ENCODE data around the gene IGF1R.
A peak's percentile ranks its signal among the peaks of the same experiment; 100 is the strongest.

IGF1R gene

DNA sequence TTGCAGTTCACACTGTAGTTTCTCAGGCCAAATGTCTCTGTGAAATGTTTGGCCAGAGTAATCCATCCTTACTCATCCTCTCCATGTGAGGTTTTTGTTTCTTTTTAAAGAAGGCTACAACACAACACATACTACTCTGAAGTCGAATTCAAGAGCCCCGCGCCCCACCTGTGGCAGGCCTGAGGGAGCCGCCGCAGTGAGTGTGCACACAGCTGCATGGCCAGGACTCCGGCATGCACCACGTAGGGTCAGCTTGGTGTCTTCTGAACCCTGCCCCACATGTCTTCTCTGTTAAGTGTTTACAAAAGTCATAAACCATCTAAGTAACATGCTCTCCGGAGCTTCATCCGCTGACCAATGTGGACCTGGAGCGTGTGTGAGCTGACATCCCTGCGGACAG is 300.6 kb downstream of the IGF1R start:
- H3K36me3 Mint-ChIP-seq = peaks cover 14% of the 10 kb centered on the region
- no peaks in the 10 kb centered on the region for H3K9me3 Mint-ChIP-seq
- no peaks in the 10 kb centered on the region for H3K4me1 Mint-ChIP-seq
- H3K27me3 Mint-ChIP-seq = no peaks in the 10 kb centered on the region
- no peak overlapping the region for H3K4me3 Mint-ChIP-seq
- no peak overlapping the region for H3K27ac Mint-ChIP-seq
- no peak for ATAC-seq

DNA sequence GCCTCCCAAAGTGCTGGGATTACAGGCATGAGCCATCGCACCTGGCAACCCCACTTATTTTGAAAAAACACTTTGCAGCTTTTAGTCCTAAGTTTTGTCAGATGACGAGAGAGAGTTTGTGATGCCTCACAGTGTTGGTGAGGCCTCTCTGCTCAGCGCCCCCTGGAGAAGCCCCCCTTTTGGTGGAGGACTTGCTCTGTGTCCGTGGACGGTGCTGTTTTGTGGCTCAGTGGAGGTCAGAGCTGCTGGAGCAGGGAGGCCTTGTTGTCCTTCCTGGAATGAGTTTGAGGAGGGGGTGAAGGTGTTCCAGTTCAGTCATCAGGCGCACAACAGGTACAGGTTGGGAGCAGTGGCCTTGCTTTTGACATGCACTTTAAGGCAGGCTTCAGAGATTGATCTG is 301.3 kb downstream of the IGF1R start:
- Mint-ChIP-seq H3K4me3 (no peak overlapping the region), H3K4me1 (no peaks in the 10 kb centered on the region), H3K36me3 (peaks cover 14% of the 10 kb centered on the region), H3K27me3 (no peaks in the 10 kb centered on the region), H3K9me3 (no peaks in the 10 kb centered on the region), H3K27ac (no peak overlapping the region)
- no peak for ATAC-seq

DNA sequence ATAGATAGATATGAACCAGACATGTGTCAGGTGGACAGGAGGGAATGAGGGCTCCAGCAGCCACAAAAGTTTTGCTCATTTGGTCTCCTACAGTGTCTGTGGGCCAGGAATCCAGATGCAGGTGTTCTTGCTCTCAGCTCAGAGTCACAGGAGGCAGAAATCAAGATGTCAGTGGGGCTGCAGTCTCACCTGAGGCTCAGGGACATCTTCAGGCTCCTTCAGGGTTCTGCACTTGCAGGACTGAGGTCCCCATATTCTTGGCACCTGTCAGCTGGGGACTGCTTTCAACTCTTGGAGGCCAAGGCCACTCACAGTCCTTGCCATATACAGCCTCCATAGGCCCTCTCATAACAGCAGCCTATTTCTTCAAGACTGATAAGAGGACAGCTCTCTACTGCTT is 301.9 kb downstream of the IGF1R start:
- no peak overlapping the region for H3K4me3 Mint-ChIP-seq
- H3K4me1 Mint-ChIP-seq = no peaks in the 10 kb centered on the region
- H3K27ac Mint-ChIP-seq = no peak overlapping the region
- no peaks in the 10 kb centered on the region for H3K27me3 Mint-ChIP-seq
- ATAC-seq = no peak
- no peaks in the 10 kb centered on the region for H3K9me3 Mint-ChIP-seq
- H3K36me3 Mint-ChIP-seq = peaks cover 14% of the 10 kb centered on the region

- no peak overlapping the region for H3K27ac Mint-ChIP-seq
- no peak for ATAC-seq
- no peak overlapping the region for H3K4me3 Mint-ChIP-seq
- H3K27me3 Mint-ChIP-seq = no peaks in the 10 kb centered on the region
- no peaks in the 10 kb centered on the region for H3K9me3 Mint-ChIP-seq
- H3K4me1 Mint-ChIP-seq = no peaks in the 10 kb centered on the region
- H3K36me3 Mint-ChIP-seq = peaks cover 10% of the 10 kb centered on the region
Observed at GRCh38 chr15:98951004-98951403, 302.7 kb downstream of the IGF1R start.

DNA sequence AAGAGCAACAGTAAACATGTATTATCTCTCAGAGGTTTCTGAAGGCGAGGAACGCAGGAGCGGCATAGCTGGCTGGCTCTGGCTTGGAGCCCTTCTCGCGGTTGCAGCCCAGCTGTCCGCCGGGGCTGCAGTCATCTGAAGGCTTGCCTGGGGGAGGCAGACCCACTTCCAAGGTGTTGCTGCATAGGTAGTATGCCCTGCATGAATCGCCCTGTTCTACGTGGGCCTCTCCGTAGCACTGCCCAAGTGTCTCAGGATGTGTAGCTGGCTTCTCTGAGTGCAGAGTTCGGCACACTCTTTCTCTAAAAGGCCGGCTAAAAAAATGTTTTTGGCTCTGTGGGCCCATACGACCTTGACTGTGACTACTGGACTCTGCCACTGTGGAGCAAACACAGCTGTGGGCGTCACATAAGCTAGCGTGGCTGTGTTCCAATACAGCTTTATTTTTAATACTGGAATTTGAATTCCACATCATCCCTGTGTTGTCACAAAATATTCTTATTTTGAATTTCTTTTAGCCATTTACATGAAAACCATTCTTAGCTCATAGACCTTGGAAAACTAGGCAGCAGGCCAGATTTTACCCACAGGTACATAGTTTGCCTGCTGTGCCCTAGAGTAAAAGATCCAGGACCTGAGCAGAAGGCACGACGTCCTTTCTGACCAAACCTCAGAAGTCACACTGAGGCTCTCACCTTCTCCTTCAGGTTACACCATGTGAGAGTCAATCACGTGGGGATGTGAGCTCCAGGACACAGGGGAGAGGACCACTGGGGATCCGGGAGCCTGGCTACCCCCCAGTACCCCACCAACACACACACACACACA is 303.4 kb downstream of the IGF1R start:
- no peaks in the 10 kb centered on the region for H3K4me1 Mint-ChIP-seq
- H3K36me3 Mint-ChIP-seq = peaks cover 12% of the 10 kb centered on the region
- no peaks in the 10 kb centered on the region for H3K9me3 Mint-ChIP-seq
- ATAC-seq = no peak
- no peak overlapping the region for H3K4me3 Mint-ChIP-seq
- no peaks in the 10 kb centered on the region for H3K27me3 Mint-ChIP-seq
- H3K27ac Mint-ChIP-seq = no peak overlapping the region

GRCh38 chr15:98952381-98952803 is 304.1 kb downstream of the IGF1R start:
- no peak overlapping the region for H3K4me3 Mint-ChIP-seq
- H3K4me1 Mint-ChIP-seq = no peaks in the 10 kb centered on the region
- peak; percentile 69 for ATAC-seq
- no peak overlapping the region for H3K27ac Mint-ChIP-seq
- no peaks in the 10 kb centered on the region for H3K9me3 Mint-ChIP-seq
- peaks cover 16% of the 10 kb centered on the region for H3K36me3 Mint-ChIP-seq
- H3K27me3 Mint-ChIP-seq = no peaks in the 10 kb centered on the region

GRCh38 chr15:98953000-98953787 is 304.9 kb downstream of the IGF1R start:
- no peaks in the 10 kb centered on the region for H3K4me1 Mint-ChIP-seq
- no peak overlapping the region for H3K4me3 Mint-ChIP-seq
- no peaks in the 10 kb centered on the region for H3K27me3 Mint-ChIP-seq
- no peak for ATAC-seq
- H3K36me3 Mint-ChIP-seq = peaks cover 24% of the 10 kb centered on the region
- H3K27ac Mint-ChIP-seq = no peak overlapping the region
- H3K9me3 Mint-ChIP-seq = no peaks in the 10 kb centered on the region

- H3K4me3 Mint-ChIP-seq = no peak overlapping the region
- H3K27me3 Mint-ChIP-seq = no peaks in the 10 kb centered on the region
- no peaks in the 10 kb centered on the region for H3K9me3 Mint-ChIP-seq
- H3K4me1 Mint-ChIP-seq = no peaks in the 10 kb centered on the region
- no peak overlapping the region for H3K27ac Mint-ChIP-seq
- no peak for ATAC-seq
- peaks cover 26% of the 10 kb centered on the region for H3K36me3 Mint-ChIP-seq
Observed at GRCh38 chr15:98953968-98954367, 305.6 kb downstream of the IGF1R start.

- Mint-ChIP-seq H3K36me3 (peaks cover 29% of the 10 kb centered on the region), H3K27ac (no peak overlapping the region), H3K27me3 (no peaks in the 10 kb centered on the region), H3K4me1 (no peaks in the 10 kb centered on the region), H3K4me3 (no peak overlapping the region), H3K9me3 (no peaks in the 10 kb centered on the region)
- ATAC-seq = no peak
Observed at GRCh38 chr15:98954411-98954810, 306.1 kb downstream of the IGF1R start.

GRCh38 chr15:98955331-98955730 is 307.0 kb downstream of the IGF1R start:
- no peak overlapping the region for H3K4me3 Mint-ChIP-seq
- H3K9me3 Mint-ChIP-seq = no peaks in the 10 kb centered on the region
- ATAC-seq = no peak
- H3K27me3 Mint-ChIP-seq = no peaks in the 10 kb centered on the region
- no peaks in the 10 kb centered on the region for H3K4me1 Mint-ChIP-seq
- peaks cover 38% of the 10 kb centered on the region for H3K36me3 Mint-ChIP-seq
- H3K27ac Mint-ChIP-seq = no peak overlapping the region

DNA sequence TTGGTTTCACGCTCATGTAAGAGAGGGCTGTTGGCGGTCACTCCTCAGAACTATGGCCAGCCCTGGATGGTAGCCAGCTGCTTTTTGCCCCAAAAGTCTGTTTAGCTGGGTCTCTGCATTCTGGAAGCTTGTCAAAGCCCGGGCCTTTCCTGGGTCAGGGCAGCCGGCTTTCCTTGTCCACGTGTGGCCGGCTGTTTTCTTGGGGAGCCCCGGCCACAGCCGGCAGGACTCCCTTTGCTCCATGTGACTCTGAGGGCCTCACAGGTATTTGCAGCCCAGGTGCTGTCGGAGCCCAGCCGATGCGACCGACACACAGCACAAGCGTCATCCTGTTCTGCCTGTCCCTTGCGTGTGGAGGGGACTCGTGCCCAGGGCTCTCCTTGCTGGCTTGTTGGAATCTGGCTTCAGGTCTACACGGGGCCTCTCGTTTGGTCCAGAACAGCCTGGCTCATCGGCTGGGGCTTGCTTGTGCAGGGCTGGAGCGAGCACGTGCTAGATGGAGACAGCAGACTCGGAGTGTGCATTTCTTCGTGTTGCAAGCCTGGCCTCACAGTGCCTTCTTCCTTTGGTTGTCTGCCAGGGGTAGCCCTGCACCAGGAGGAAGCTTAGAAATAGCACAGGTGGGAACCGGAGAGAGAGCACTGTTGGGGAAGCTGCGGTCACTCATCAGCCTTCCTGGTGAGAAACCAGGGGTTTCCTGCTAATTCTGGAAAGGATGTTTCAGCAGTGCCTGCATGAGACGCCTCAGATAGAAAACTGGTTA is 307.8 kb downstream of the IGF1R start:
- no peaks in the 10 kb centered on the region for H3K27me3 Mint-ChIP-seq
- H3K36me3 Mint-ChIP-seq = peaks cover 47% of the 10 kb centered on the region
- no peak overlapping the region for H3K27ac Mint-ChIP-seq

GRCh38 chr15:98956796-98957553 is 308.6 kb downstream of the IGF1R start:
- H3K4me3 Mint-ChIP-seq = no peak overlapping the region
- H3K9me3 Mint-ChIP-seq = peaks cover 4% of the 10 kb centered on the region
- H3K27ac Mint-ChIP-seq = no peak overlapping the region
- H3K36me3 Mint-ChIP-seq = peaks cover 55% of the 10 kb centered on the region
- no peaks in the 10 kb centered on the region for H3K4me1 Mint-ChIP-seq
- no peak for ATAC-seq
- no peaks in the 10 kb centered on the region for H3K27me3 Mint-ChIP-seq

More for the DNA sequence above, 307.8 kb downstream of the IGF1R start:
- Mint-ChIP-seq H3K4me3 (no peak overlapping the region), H3K9me3 (no peaks in the 10 kb centered on the region), H3K4me1 (no peaks in the 10 kb centered on the region)
- no peak for ATAC-seq

GRCh38 chr15:98957655-98958054 is 309.3 kb downstream of the IGF1R start:
- no peaks in the 10 kb centered on the region for H3K4me1 Mint-ChIP-seq
- no peak for ATAC-seq
- H3K27me3 Mint-ChIP-seq = no peaks in the 10 kb centered on the region
- no peak overlapping the region for H3K4me3 Mint-ChIP-seq
- H3K27ac Mint-ChIP-seq = no peak overlapping the region
- H3K36me3 Mint-ChIP-seq = peaks cover 60% of the 10 kb centered on the region
- H3K9me3 Mint-ChIP-seq = peaks cover 4% of the 10 kb centered on the region

DNA sequence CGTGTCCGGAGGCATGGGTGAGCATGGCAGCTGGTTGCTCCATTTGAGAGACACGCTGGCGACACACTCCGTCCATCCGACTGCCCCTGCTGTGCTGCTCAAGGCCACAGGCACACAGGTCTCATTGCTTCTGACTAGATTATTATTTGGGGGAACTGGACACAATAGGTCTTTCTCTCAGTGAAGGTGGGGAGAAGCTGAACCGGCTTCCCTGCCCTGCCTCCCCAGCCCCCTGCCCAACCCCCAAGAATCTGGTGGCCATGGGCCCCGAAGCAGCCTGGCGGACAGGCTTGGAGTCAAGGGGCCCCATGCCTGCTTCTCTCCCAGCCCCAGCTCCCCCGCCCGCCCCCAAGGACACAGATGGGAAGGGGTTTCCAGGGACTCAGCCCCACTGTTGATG is 309.7 kb downstream of the IGF1R start:
- Mint-ChIP-seq H3K36me3 (peaks cover 65% of the 10 kb centered on the region), H3K27me3 (no peaks in the 10 kb centered on the region), H3K27ac (no peak overlapping the region), H3K4me3 (no peak overlapping the region), H3K4me1 (no peaks in the 10 kb centered on the region), H3K9me3 (peaks cover 4% of the 10 kb centered on the region)
- no peak for ATAC-seq
